RWPE2 (cell line): ENCODE results near the gene KIF7.

Experiments used
- ATAC-seq: fragments of 200-7000 bp; cut with Tn5 transposase; 3 replicates; pipeline ENCODE4 v1.9.1; 2021; ENCODE audit warnings: low read depth
- DNase-seq: peaks from one replicate; pipeline ENCODE4 v3.0.0-alpha.2; 2020; ENCODE audit warnings: low spot score
- H3K27ac ChIP-seq: fragments of 450-650 bp; 2 replicates; pipeline ENCODE4 v1.5.1; 2017; ENCODE audit warnings: mild to moderate bottlenecking; ENCODE audit not compliant: poor library complexity, severe bottlenecking
- H3K27me3 ChIP-seq: fragments of 250-450 bp; sonication (Bioruptor Pico); 2 replicates; pipeline ENCODE4 v1.5.1; 2021; ENCODE audit warnings: mild to moderate bottlenecking, moderate library complexity; ENCODE audit not compliant: insufficient read depth, poor library complexity, severe bottlenecking
- H3K36me3 ChIP-seq: fragments of 250-450 bp; sonication (Bioruptor Pico); 2 replicates; pipeline ENCODE4 v1.5.1; 2020; ENCODE audit warnings: low read depth, mild to moderate bottlenecking, moderate library complexity
- H3K4me1 ChIP-seq: fragments of 250-450 bp; sonication (Bioruptor Pico); 2 replicates; pipeline ENCODE4 v1.5.1; 2021; ENCODE audit warnings: mild to moderate bottlenecking, moderate library complexity; ENCODE audit not compliant: insufficient read depth, poor library complexity, severe bottlenecking
- H3K4me3 ChIP-seq: fragments of 250-450 bp; sonication (Bioruptor Pico); 2 replicates; pipeline ENCODE4 v1.5.1; 2021; ENCODE audit warnings: mild to moderate bottlenecking, moderate library complexity; ENCODE audit not compliant: severe bottlenecking
- H3K9me3 ChIP-seq: fragments of 250-450 bp; sonication (Bioruptor Pico); 2 replicates; pipeline ENCODE4 v1.5.1; 2021; ENCODE audit warnings: mild to moderate bottlenecking, moderate library complexity; ENCODE audit not compliant: severe bottlenecking
- CTCF ChIP-seq: fragments of 450-650 bp; IDR thresholded peaks from one replicate; pipeline ENCODE4 v1.5.1; 2017; ENCODE audit warnings: mild to moderate bottlenecking, moderate library complexity; ENCODE audit not compliant: poor library complexity, severe bottlenecking

The KIF7 gene

GRCh38 chr15:89669309-89669865, 14.1 kb upstream of the KIF7 start:
- H3K4me1 ChIP-seq: peaks cover 6% of the 10 kb centered on the region
- no peak for ATAC-seq
- no peak overlapping the region for H3K27ac ChIP-seq
- no peak overlapping the region for H3K4me3 ChIP-seq
- H3K36me3 ChIP-seq: no peaks in the 10 kb centered on the region
- no peaks in the 10 kb centered on the region for H3K27me3 ChIP-seq
- H3K9me3 ChIP-seq: no peaks in the 10 kb centered on the region
- no peak for TF ChIP-seq CTCF
- DNase-seq: no peak

- Histone ChIP-seq H3K36me3 (no peaks in the 10 kb centered on the region), H3K27me3 (no peaks in the 10 kb centered on the region), H3K4me3 (no peak overlapping the region)
Measured at GRCh38 chr15:89668171-89668570, 12.9 kb upstream of the KIF7 start.

GRCh38 chr15:89667706-89667960, 12.4 kb upstream of the KIF7 start:
- no peak for ATAC-seq
- Histone ChIP-seq H3K4me3 (no peak overlapping the region), H3K27me3 (no peaks in the 10 kb centered on the region)

More at GRCh38 chr15:89668171-89668570, 12.9 kb upstream of the KIF7 start:
- TF ChIP-seq CTCF: no peak
- Histone ChIP-seq H3K9me3 (no peaks in the 10 kb centered on the region), H3K27ac (no peak overlapping the region), H3K4me1 (peaks cover 8% of the 10 kb centered on the region)
- no peak for DNase-seq
- ATAC-seq: no peak

GRCh38 chr15:89666858-89667705, 11.8 kb upstream of the KIF7 start:
- no peak overlapping the region for H3K4me3 ChIP-seq
- TF ChIP-seq CTCF: no peak
- H3K9me3 ChIP-seq: no peaks in the 10 kb centered on the region
- ATAC-seq: no peak
- no peak overlapping the region for H3K27ac ChIP-seq
- H3K4me1 ChIP-seq: peaks cover 18% of the 10 kb centered on the region
- no peaks in the 10 kb centered on the region for H3K27me3 ChIP-seq
- no peak for DNase-seq
- no peaks in the 10 kb centered on the region for H3K36me3 ChIP-seq

More at GRCh38 chr15:89667706-89667960, 12.4 kb upstream of the KIF7 start:
- Histone ChIP-seq H3K4me1 (peaks cover 12% of the 10 kb centered on the region), H3K27ac (no peak overlapping the region), H3K9me3 (no peaks in the 10 kb centered on the region), H3K36me3 (no peaks in the 10 kb centered on the region)
- DNase-seq: no peak
- no peak for TF ChIP-seq CTCF
